HFFc6 (cell line): ENCODE measurements around the gene MARCHF6. TPM values are rescaled to one million over a fixed set of nuclear protein-coding genes. Genes with fewer than 3 reads are reported as not detected.

Experiments
- DNase-seq: peaks from one replicate; pipeline ENCODE4 v3.0.0-alpha.2; 2018
- H3K27ac Mint-ChIP-seq: 2 replicates; pipeline ENCODE4 v1.8.0; 2020; ENCODE audit warnings: mild to moderate bottlenecking, mixed read lengths
- H3K27me3 Mint-ChIP-seq: 2 replicates; pipeline ENCODE4 v1.8.0; 2021; ENCODE audit warnings: mild to moderate bottlenecking, moderate library complexity, mixed read lengths; ENCODE audit not compliant: insufficient read depth
- H3K36me3 Mint-ChIP-seq: 2 replicates; pipeline ENCODE4 v1.8.0; 2021; ENCODE audit warnings: low read depth, mixed read lengths
- H3K4me1 Mint-ChIP-seq: 2 replicates; pipeline ENCODE4 v1.8.0; 2020; ENCODE audit warnings: low read depth, mixed read lengths
- H3K4me3 Mint-ChIP-seq: 2 replicates; pipeline ENCODE4 v1.8.0; 2020; ENCODE audit warnings: mild to moderate bottlenecking, moderate library complexity, mixed read lengths
- H3K9me3 Mint-ChIP-seq: 2 replicates; pipeline ENCODE4 v1.8.0; 2020; ENCODE audit warnings: mild to moderate bottlenecking, mixed read lengths
- CTCF ChIP-seq: fragments of 200-600 bp; sonication (generic); IDR thresholded peaks from 2 replicates; pipeline ENCODE4 v1.5.0; 2021; ENCODE audit warnings: antibody characterized with exemption, mild to moderate bottlenecking
- total RNA-seq, 6 experiments: library from RNA; stranded (reverse); fragmentation: NEBNext Ultra II Directional; extraction: Animal tissue kit (Norgen Biotek cat#: 25700); gene quantifications; 2 replicates in 1 of 6; 3 replicates in 5 of 6; pipeline ENCODE4 v1.2.3, GENCODE V29; 2021

The MARCHF6 gene
- total RNA-seq, 6 experiments from 2014 or later = 129 to 194 (median 156) TPM

GRCh38 chr5:10315201-10315600, 38.3 kb upstream of the MARCHF6 start:
- Mint-ChIP-seq H3K27me3 (peaks cover 7% of the 10 kb centered on the region), H3K4me3 (no peak overlapping the region), H3K27ac (no peak overlapping the region), H3K9me3 (peaks cover 6% of the 10 kb centered on the region; the same call in 1 of the 2 replicates), H3K4me1 (peaks cover 24% of the 10 kb centered on the region), H3K36me3 (peaks cover 15% of the 10 kb centered on the region)
- no peak for TF ChIP-seq CTCF
- no peak for DNase-seq

DNA sequence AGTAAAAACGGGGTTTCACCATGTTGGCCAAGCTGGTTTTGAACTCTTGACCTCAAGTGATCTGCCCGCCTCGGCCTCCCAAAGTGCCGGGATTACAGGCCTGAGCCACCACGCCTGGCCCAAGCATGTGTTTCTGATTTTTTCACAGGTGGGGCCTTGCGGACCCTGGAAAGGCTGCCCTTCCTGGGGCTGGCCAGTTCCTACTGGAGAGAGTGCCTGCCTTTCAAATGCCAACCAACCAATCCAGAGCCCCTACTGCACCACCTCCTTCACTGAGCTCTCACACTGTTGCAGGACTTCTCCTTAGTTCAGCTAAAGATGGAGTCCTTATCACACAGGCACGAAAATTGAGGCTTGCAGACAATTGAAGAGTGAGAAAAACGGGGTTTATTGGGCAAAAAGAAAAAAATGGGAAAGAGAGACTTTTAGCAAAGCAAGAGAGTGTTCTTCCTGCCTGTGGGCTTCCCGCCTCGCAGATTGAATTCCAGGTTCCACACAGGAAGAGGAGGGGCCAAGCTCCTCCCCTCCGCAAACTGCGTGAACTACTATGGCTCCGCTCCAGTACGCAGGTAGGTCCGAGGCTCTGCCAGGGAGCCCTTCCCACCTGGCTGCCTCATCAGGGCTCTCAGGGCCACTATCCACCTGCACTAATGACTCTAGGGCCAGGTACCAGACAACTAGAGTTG, 37.5 kb upstream of the MARCHF6 start:
- H3K27ac Mint-ChIP-seq = no peak overlapping the region
- H3K27me3 Mint-ChIP-seq = peaks cover 7% of the 10 kb centered on the region
- peaks cover 16% of the 10 kb centered on the region for H3K4me1 Mint-ChIP-seq
- DNase-seq = no peak
- peaks cover 6% of the 10 kb centered on the region; the same call in 1 of the 2 replicates for H3K9me3 Mint-ChIP-seq
- H3K4me3 Mint-ChIP-seq = no peak overlapping the region
- H3K36me3 Mint-ChIP-seq = peaks cover 15% of the 10 kb centered on the region
- TF ChIP-seq CTCF = no peak

DNA sequence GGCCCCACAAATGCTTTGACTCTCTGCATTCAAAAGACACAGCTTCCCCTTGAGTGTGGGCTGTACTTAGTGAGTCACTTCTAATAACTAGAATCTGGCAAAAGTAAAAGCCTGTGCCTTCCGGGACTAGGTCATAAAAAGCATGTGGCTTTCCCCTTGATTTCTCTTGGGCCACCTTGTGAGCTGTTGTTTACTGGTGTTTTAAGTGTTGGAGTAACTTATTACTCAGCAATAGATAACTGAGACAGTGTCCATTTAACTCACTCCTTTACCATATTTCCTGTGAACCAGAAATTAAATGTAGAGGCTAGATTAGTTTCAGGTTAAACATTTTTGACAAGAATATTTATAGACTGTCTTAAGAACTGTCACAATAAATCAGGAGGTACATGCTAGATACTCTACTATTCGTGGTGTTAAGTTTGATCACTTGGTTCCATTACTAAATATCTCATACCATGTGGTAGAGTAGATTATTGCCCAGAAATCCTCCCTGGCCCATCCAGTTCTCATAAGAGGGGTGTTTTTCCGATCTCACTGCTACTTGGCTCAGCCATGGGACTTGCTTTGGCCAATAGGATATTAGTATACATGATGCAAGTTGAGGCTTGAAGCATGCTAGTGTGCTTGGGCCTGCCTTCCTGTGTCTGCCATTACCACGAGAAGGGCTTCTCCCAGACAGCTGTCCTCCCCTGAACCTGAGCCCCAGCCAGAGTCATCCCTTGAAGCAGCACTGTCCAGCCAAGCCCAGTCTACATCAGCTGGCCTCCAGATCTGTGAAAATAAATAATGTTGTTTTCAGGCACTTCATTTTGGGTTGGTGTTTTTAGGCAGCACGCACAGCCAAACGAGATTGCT, 35.4 kb upstream of the MARCHF6 start:
- peak; percentile 33 for DNase-seq
- peaks cover 6% of the 10 kb centered on the region; the same call in 1 of the 2 replicates for H3K4me1 Mint-ChIP-seq
- peaks cover 15% of the 10 kb centered on the region for H3K36me3 Mint-ChIP-seq
- no peak overlapping the region for H3K27ac Mint-ChIP-seq
- no peak for TF ChIP-seq CTCF
- H3K9me3 Mint-ChIP-seq = peaks cover 6% of the 10 kb centered on the region; the same call in 1 of the 2 replicates
- peaks cover 5% of the 10 kb centered on the region for H3K27me3 Mint-ChIP-seq
- H3K4me3 Mint-ChIP-seq = no peak overlapping the region

- DNase-seq = no peak
- H3K9me3 Mint-ChIP-seq = peaks cover 6% of the 10 kb centered on the region; the same call in 1 of the 2 replicates
- peaks cover 5% of the 10 kb centered on the region for H3K27me3 Mint-ChIP-seq
- no peak overlapping the region for H3K4me3 Mint-ChIP-seq
- peaks cover 17% of the 10 kb centered on the region for H3K4me1 Mint-ChIP-seq
- peaks cover 15% of the 10 kb centered on the region for H3K36me3 Mint-ChIP-seq
- H3K27ac Mint-ChIP-seq = no peak overlapping the region
- TF ChIP-seq CTCF = no peak
Observed at GRCh38 chr5:10319202-10319851, 34.2 kb upstream of the MARCHF6 start.

DNA sequence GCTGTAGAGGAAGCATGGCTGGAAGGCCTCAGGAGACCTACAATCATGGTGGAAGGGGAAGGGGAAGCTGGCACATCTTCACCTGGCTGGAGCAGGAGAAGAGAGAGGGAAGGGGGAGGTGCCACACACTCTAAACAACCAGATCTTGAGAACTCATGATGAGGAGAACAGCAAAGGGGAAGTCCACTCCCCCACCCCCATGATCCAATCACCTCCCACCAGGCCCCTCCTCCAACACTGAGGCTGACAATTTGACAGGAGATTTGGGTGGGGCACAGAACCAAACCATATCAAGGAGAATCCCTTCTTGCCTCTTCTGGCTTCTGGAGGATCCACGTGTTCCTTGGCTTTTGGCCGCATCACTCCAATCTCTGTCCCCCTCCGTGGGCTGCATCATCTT, 32.7 kb upstream of the MARCHF6 start:
- Mint-ChIP-seq H3K27ac (no peak overlapping the region), H3K9me3 (peaks cover 6% of the 10 kb centered on the region; the same call in 1 of the 2 replicates), H3K36me3 (peaks cover 15% of the 10 kb centered on the region), H3K4me3 (no peak overlapping the region), H3K4me1 (peaks cover 19% of the 10 kb centered on the region), H3K27me3 (peaks cover 5% of the 10 kb centered on the region)
- no peak for DNase-seq
- no peak for TF ChIP-seq CTCF
